ENCODE measurements around the gene FHDC1. TPM values are rescaled to one million over a fixed set of nuclear protein-coding genes. Genes with fewer than 3 reads are reported as not detected.

FHDC1 gene
- total RNA-seq, 2 donors from 2014 or later: 0.10 TPM

- Mint-ChIP-seq H3K27ac (no peak overlapping the region), H3K4me1 (no peaks in the 10 kb centered on the region), H3K27me3 (peaks cover 6% of the 10 kb centered on the region), H3K36me3 (ENCODE audit: low read depth) (no peaks in the 10 kb centered on the region), H3K4me3 (no peak overlapping the region)
- H3K9me3 ChIP-seq (ENCODE audit: control insufficient read depth, low read length, poor library complexity, severe bottlenecking): no peaks in the 10 kb centered on the region
- DNase-seq (no peak), ATAC-seq (no peak)
Observed at GRCh38 chr4:152970102-152970820, 34.1 kb downstream of the FHDC1 start.

- H3K4me1 Mint-ChIP-seq: no peaks in the 10 kb centered on the region
- H3K4me3 Mint-ChIP-seq: no peak overlapping the region
- DNase-seq (no peak), ATAC-seq (no peak)
- H3K36me3 Mint-ChIP-seq (ENCODE audit: low read depth): no peaks in the 10 kb centered on the region
- H3K9me3 ChIP-seq (ENCODE audit: control insufficient read depth, low read length, poor library complexity, severe bottlenecking): no peaks in the 10 kb centered on the region
- no peak overlapping the region for H3K27ac Mint-ChIP-seq
- peaks cover 6% of the 10 kb centered on the region for H3K27me3 Mint-ChIP-seq
Observed at GRCh38 chr4:152971053-152971452, 34.9 kb downstream of the FHDC1 start.

GRCh38 chr4:152972821-152973628 lies 36.9 kb downstream of the FHDC1 start:
- no peaks in the 10 kb centered on the region for H3K9me3 ChIP-seq (ENCODE audit: control insufficient read depth, low read length, poor library complexity, severe bottlenecking)
- H3K27me3 Mint-ChIP-seq: peaks cover under 1% of the 10 kb centered on the region
- H3K4me3 Mint-ChIP-seq: no peak overlapping the region
- no peak overlapping the region for H3K27ac Mint-ChIP-seq
- no peaks in the 10 kb centered on the region for H3K36me3 Mint-ChIP-seq (ENCODE audit: low read depth)
- ATAC-seq (no peak), DNase-seq (no peak)
- no peaks in the 10 kb centered on the region for H3K4me1 Mint-ChIP-seq

- Mint-ChIP-seq H3K27me3 (no peaks in the 10 kb centered on the region), H3K4me1 (no peaks in the 10 kb centered on the region), H3K36me3 (ENCODE audit: low read depth) (no peaks in the 10 kb centered on the region), H3K4me3 (no peak overlapping the region), H3K27ac (no peak overlapping the region)
- DNase-seq (no peak), ATAC-seq (no peak)
- no peaks in the 10 kb centered on the region for H3K9me3 ChIP-seq (ENCODE audit: control insufficient read depth, low read length, poor library complexity, severe bottlenecking)
Observed at GRCh38 chr4:152973629-152974467, 37.7 kb downstream of the FHDC1 start.

GRCh38 chr4:152974468-152975379 lies 38.6 kb downstream of the FHDC1 start:
- H3K4me3 Mint-ChIP-seq: no peak overlapping the region
- no peaks in the 10 kb centered on the region for H3K9me3 ChIP-seq (ENCODE audit: control insufficient read depth, low read length, poor library complexity, severe bottlenecking)
- peaks cover 2% of the 10 kb centered on the region for H3K27me3 Mint-ChIP-seq
- DNase-seq (no peak), ATAC-seq (no peak)
- no peaks in the 10 kb centered on the region for H3K4me1 Mint-ChIP-seq
- no peaks in the 10 kb centered on the region for H3K36me3 Mint-ChIP-seq (ENCODE audit: low read depth)
- H3K27ac Mint-ChIP-seq: no peak overlapping the region

GRCh38 chr4:152975380-152976211 lies 39.5 kb downstream of the FHDC1 start:
- H3K27me3 Mint-ChIP-seq: peaks cover 9% of the 10 kb centered on the region

GRCh38 chr4:152976212-152976761 lies 40.2 kb downstream of the FHDC1 start:
- DNase-seq: no peak

More at GRCh38 chr4:152975380-152976211, 39.5 kb downstream of the FHDC1 start:
- DNase-seq (no peak), ATAC-seq (no peak)
- Mint-ChIP-seq H3K36me3 (ENCODE audit: low read depth) (no peaks in the 10 kb centered on the region), H3K4me1 (no peaks in the 10 kb centered on the region), H3K27ac (no peak overlapping the region), H3K4me3 (no peak overlapping the region)
- no peaks in the 10 kb centered on the region for H3K9me3 ChIP-seq (ENCODE audit: control insufficient read depth, low read length, poor library complexity, severe bottlenecking)

GRCh38 chr4:152979731-152980330 lies 43.7 kb downstream of the FHDC1 start:
- H3K27ac Mint-ChIP-seq: no peak overlapping the region
- H3K27me3 Mint-ChIP-seq: peaks cover 30% of the 10 kb centered on the region
- DNase-seq: no peak
- H3K4me3 Mint-ChIP-seq: no peak overlapping the region
- H3K36me3 Mint-ChIP-seq (ENCODE audit: low read depth): no peaks in the 10 kb centered on the region
- no peak for ATAC-seq
- H3K9me3 ChIP-seq (ENCODE audit: control insufficient read depth, low read length, poor library complexity, severe bottlenecking): no peaks in the 10 kb centered on the region
- no peaks in the 10 kb centered on the region for H3K4me1 Mint-ChIP-seq

More at GRCh38 chr4:152976212-152976761, 40.2 kb downstream of the FHDC1 start:
- Mint-ChIP-seq H3K4me3 (no peak overlapping the region), H3K27ac (no peak overlapping the region), H3K36me3 (ENCODE audit: low read depth) (no peaks in the 10 kb centered on the region), H3K4me1 (no peaks in the 10 kb centered on the region), H3K27me3 (peaks cover 16% of the 10 kb centered on the region)
- ATAC-seq: no peak
- no peaks in the 10 kb centered on the region for H3K9me3 ChIP-seq (ENCODE audit: control insufficient read depth, low read length, poor library complexity, severe bottlenecking)

GRCh38 chr4:152981278-152981677 lies 45.2 kb downstream of the FHDC1 start:
- H3K4me3 Mint-ChIP-seq: no peak overlapping the region
- H3K36me3 Mint-ChIP-seq (ENCODE audit: low read depth): no peaks in the 10 kb centered on the region
- DNase-seq: no peak
- no peak overlapping the region for H3K27ac Mint-ChIP-seq
- ATAC-seq: no peak
- peaks cover 30% of the 10 kb centered on the region for H3K27me3 Mint-ChIP-seq
- H3K4me1 Mint-ChIP-seq: no peaks in the 10 kb centered on the region
- no peaks in the 10 kb centered on the region for H3K9me3 ChIP-seq (ENCODE audit: control insufficient read depth, low read length, poor library complexity, severe bottlenecking)

- H3K4me3 Mint-ChIP-seq: no peak overlapping the region
- DNase-seq (no peak), ATAC-seq (no peak)
- no peaks in the 10 kb centered on the region for H3K36me3 Mint-ChIP-seq (ENCODE audit: low read depth)
- H3K27me3 Mint-ChIP-seq: peaks cover 30% of the 10 kb centered on the region
- no peaks in the 10 kb centered on the region for H3K4me1 Mint-ChIP-seq
- no peaks in the 10 kb centered on the region for H3K9me3 ChIP-seq (ENCODE audit: control insufficient read depth, low read length, poor library complexity, severe bottlenecking)
- H3K27ac Mint-ChIP-seq: no peak overlapping the region
Observed at GRCh38 chr4:152981842-152982241, 45.7 kb downstream of the FHDC1 start.

- Mint-ChIP-seq H3K27ac (no peak overlapping the region), H3K27me3 (peaks cover 32% of the 10 kb centered on the region), H3K4me1 (no peaks in the 10 kb centered on the region), H3K4me3 (no peak overlapping the region), H3K36me3 (ENCODE audit: low read depth) (no peaks in the 10 kb centered on the region)
- no peaks in the 10 kb centered on the region for H3K9me3 ChIP-seq (ENCODE audit: control insufficient read depth, low read length, poor library complexity, severe bottlenecking)
- no peak for DNase-seq
- ATAC-seq: no peak
Observed at GRCh38 chr4:152983221-152983620, 47.1 kb downstream of the FHDC1 start.

Data from T-helper 17 cell (primary cell).